GM12873 (cell line): ENCODE measurements around the gene SIL1.

Experiments
- CTCF ChIP-seq: IDR thresholded peaks from 2 replicates; pipeline ENCODE4 v1.5.1; 2012; ENCODE audit warnings: low read depth, mild to moderate bottlenecking, moderate library complexity, low read length, control low read depth; ENCODE audit not compliant: insufficient read depth; ENCODE audit errors: missing control alignments

The SIL1 gene

GRCh38 chr5:138962614-138963370 is 235.4 kb downstream of the SIL1 start:
- TF ChIP-seq CTCF = no peak

GRCh38 chr5:138961729-138962128 is 236.4 kb downstream of the SIL1 start:
- TF ChIP-seq CTCF = no peak

- no peak for TF ChIP-seq CTCF
Observed at GRCh38 chr5:138961221-138961620, 236.9 kb downstream of the SIL1 start.

GRCh38 chr5:138960145-138960692 is 237.9 kb downstream of the SIL1 start:
- TF ChIP-seq CTCF = no peak

GRCh38 chr5:138956801-138957200 is 241.4 kb downstream of the SIL1 start:
- no peak for TF ChIP-seq CTCF

- no peak for TF ChIP-seq CTCF
Observed at GRCh38 chr5:138955671-138956295, 242.4 kb downstream of the SIL1 start.

GRCh38 chr5:138955013-138955660 is 243.0 kb downstream of the SIL1 start:
- TF ChIP-seq CTCF = no peak
